Lung microvascular endothelial cell (primary cell): Measurements from ENCODE around the gene KCNS1. TPM values are rescaled to one million over a fixed set of nuclear protein-coding genes. Genes with fewer than 3 reads are reported as not detected.
"Not testable (repeated sequence)": the region's sequence is repeated elsewhere in the genome, so short reads cannot be mapped to it uniquely, and the experiment has no call there.

Experiments
- DNase-seq, 2 donors: peaks; one replicate each; pipeline versions ENCODE4 v3.0.0 to v3.0.0-alpha.2; 2010; ENCODE audit warnings: low read depth in 2 of 2
- total RNA-seq: library from RNA; depleted of rRNA; stranded (reverse); fragments of >200 nt; gene quantifications from 2 replicates; pipeline ENCODE4 v1.2.1, GENCODE V29; 2014

Gene KCNS1
- total RNA-seq, 1 donor from 2014 or later = 0.40 TPM

GRCh38 chr20:45080867-45081624 lies 19.9 kb downstream of the KCNS1 start:
- DNase-seq = peak; percentile 28 to 42

- DNase-seq = no peak
These were observed 23.4 kb downstream of the KCNS1 start for GRCh38 chr20:45077559-45077958.

GRCh38 chr20:45073221-45073620 lies 27.7 kb downstream of the KCNS1 start:
- no peak for DNase-seq

GRCh38 chr20:45072066-45072465 lies 28.9 kb downstream of the KCNS1 start:
- no peak for DNase-seq

- peak; percentile 49 to 68 for DNase-seq
These were observed 29.8 kb downstream of the KCNS1 start for GRCh38 chr20:45070932-45071632.

- no peak for DNase-seq
These were observed 31.7 kb downstream of the KCNS1 start for GRCh38 chr20:45069261-45069660.

- DNase-seq = no peak
These were observed 33.4 kb downstream of the KCNS1 start for GRCh38 chr20:45067558-45067957.

GRCh38 chr20:45067087-45067486 lies 33.8 kb downstream of the KCNS1 start:
- no peak for DNase-seq

GRCh38 chr20:45066372-45066771 lies 34.6 kb downstream of the KCNS1 start:
- DNase-seq = no peak

- no peak for DNase-seq
These were observed 36.1 kb downstream of the KCNS1 start for GRCh38 chr20:45064812-45065211.

GRCh38 chr20:45063107-45063506 lies 37.8 kb downstream of the KCNS1 start:
- DNase-seq = not testable (repeated sequence)

- peak; percentile 32 to 90 for DNase-seq
These were observed 39.7 kb downstream of the KCNS1 start for GRCh38 chr20:45061244-45061643.

GRCh38 chr20:45060294-45060693 lies 40.6 kb downstream of the KCNS1 start:
- no peak for DNase-seq

GRCh38 chr20:45059022-45059728 lies 41.8 kb downstream of the KCNS1 start:
- DNase-seq = peak in 1 of 2 donors; percentile 79

- no peak for DNase-seq
These were observed 42.6 kb downstream of the KCNS1 start for GRCh38 chr20:45058168-45058850.

- no peak for DNase-seq
These were observed 44.3 kb downstream of the KCNS1 start for GRCh38 chr20:45056473-45057173.

- no peak for DNase-seq
These were observed 45.9 kb downstream of the KCNS1 start for GRCh38 chr20:45055056-45055455.

GRCh38 chr20:45053430-45054351 lies 47.2 kb downstream of the KCNS1 start:
- DNase-seq = no peak

GRCh38 chr20:45052698-45053429 lies 48.1 kb downstream of the KCNS1 start:
- peak; percentile 7 to 11 for DNase-seq
